GM12878 (cell line): ENCODE results near the gene RAD9A.

Experiments
- CBFB ChIP-seq: IDR thresholded peaks from 2 replicates; pipeline ENCODE4 v1.6.1; 2016; ENCODE audit warnings: antibody characterized with exemption, low read depth
- CBX5 ChIP-seq: sonication (generic); IDR thresholded peaks from 2 replicates; pipeline ENCODE4 v1.6.1; 2016; ENCODE audit warnings: low read depth, moderate library complexity, mild to moderate bottlenecking, inconsistent platforms
- FOXK2 ChIP-seq: fragments of 450-650 bp; IDR thresholded peaks from 2 replicates; pipeline ENCODE4 v1.6.1; 2017; ENCODE audit warnings: mild to moderate bottlenecking, moderate library complexity
- MYC ChIP-seq: IDR thresholded peaks from 2 replicates; pipeline ENCODE4 v1.6.1; 2011; ENCODE audit warnings: mild to moderate bottlenecking, low read length, moderate library complexity, inconsistent platforms; ENCODE audit not compliant: insufficient read depth, insufficient replicate concordance, insufficient read length, severe bottlenecking
- POLR2A ChIP-seq: IDR thresholded peaks from 2 replicates; pipeline ENCODE4 v1.6.1; 2011; ENCODE audit warnings: low read depth, mild to moderate bottlenecking, low read length
- SREBF2 ChIP-seq: IDR thresholded peaks from 2 replicates; pipeline ENCODE4 v1.6.1; 2012; ENCODE audit warnings: mild to moderate bottlenecking, low read length
- ZNF274 ChIP-seq: IDR thresholded peaks from one replicate; pipeline ENCODE4 v1.8.0; 2011; ENCODE audit not compliant: insufficient read length, insufficient read depth
- ZNF384 ChIP-seq: IDR thresholded peaks from 2 replicates; pipeline ENCODE4 v1.6.1; 2012; ENCODE audit warnings: low read depth, mild to moderate bottlenecking, low read length, improper control_type of control experiment, borderline replicate concordance
- TF ChIP-seq, protein P1 (sequence below), 3 experiments: IDR thresholded peaks in 2 of 3; conservative IDR thresholded peaks in 1 of 3; 2 replicates each; pipeline ENCODE4 v1.5.1; 2011; ENCODE audit warnings: low read depth in 3 of 3, low read length in 3 of 3, mild to moderate bottlenecking in 3 of 3, control low read depth in 2 of 3, moderate library complexity in 2 of 3, inconsistent platforms in 1 of 3, mixed read lengths in 1 of 3; ENCODE audit not compliant: control insufficient read depth in 2 of 3, insufficient read depth in 1 of 3; ENCODE audit errors: extremely low read depth in 1 of 3

DNA sequence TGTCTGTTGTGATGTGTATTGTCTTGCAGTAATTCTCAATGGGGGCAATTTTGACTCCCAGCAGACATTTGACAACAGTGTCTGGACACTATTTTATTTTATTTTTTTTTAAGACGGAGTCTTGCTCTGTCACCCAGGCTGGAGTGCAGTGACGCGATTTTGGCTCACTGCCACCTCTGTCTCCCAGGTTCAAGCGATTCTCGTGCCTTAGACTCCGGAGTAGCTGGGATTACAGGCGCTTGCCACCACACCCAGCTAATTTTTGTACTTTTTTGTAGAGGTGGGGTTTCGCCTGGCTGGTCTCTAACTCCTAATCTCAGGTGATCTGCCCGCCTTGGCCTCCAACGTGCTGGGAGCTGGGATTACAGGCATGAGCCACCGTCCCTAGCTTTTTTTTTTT is 37.9 kb downstream of the RAD9A start:
- TF ChIP-seq MYC: no peak
- TF ChIP-seq, protein P1, sequence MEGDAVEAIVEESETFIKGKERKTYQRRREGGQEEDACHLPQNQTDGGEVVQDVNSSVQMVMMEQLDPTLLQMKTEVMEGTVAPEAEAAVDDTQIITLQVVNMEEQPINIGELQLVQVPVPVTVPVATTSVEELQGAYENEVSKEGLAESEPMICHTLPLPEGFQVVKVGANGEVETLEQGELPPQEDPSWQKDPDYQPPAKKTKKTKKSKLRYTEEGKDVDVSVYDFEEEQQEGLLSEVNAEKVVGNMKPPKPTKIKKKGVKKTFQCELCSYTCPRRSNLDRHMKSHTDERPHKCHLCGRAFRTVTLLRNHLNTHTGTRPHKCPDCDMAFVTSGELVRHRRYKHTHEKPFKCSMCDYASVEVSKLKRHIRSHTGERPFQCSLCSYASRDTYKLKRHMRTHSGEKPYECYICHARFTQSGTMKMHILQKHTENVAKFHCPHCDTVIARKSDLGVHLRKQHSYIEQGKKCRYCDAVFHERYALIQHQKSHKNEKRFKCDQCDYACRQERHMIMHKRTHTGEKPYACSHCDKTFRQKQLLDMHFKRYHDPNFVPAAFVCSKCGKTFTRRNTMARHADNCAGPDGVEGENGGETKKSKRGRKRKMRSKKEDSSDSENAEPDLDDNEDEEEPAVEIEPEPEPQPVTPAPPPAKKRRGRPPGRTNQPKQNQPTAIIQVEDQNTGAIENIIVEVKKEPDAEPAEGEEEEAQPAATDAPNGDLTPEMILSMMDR (IDR thresholded peaks at IDR 0.05 in 2 of 3, conservative IDR thresholded peaks at IDR 0.05 in 1 of 3; ENCODE audit: control insufficient read depth in 2 of 3, extremely low read depth in 1 of 3, insufficient read depth in 1 of 3, low read depth in 3 of 3, low read length in 3 of 3): no peak
- no peak for TF ChIP-seq POLR2A
- no peak for TF ChIP-seq SREBF2
- TF ChIP-seq FOXK2: no peak
- TF ChIP-seq ZNF274: no peak
- no peak for TF ChIP-seq CBX5
- no peak for TF ChIP-seq CBFB
- TF ChIP-seq ZNF384: no peak
